HG03066 (cell line): Measurements from ENCODE around the gene PTPRN2.

Experiments
- ATAC-seq: cut with Tn5 transposase; IDR thresholded peaks from one replicate; pipeline ENCODE4 v1.9.1; 2021; ENCODE audit warnings: low read depth; ENCODE audit not compliant: unreplicated experiment

PTPRN2 gene

GRCh38 chr7:158120316-158120715 lies 467.3 kb downstream of the PTPRN2 start:
- no peak for ATAC-seq

- no peak for ATAC-seq
Measured at GRCh38 chr7:158117341-158118222, 470.0 kb downstream of the PTPRN2 start.

GRCh38 chr7:158116235-158116634 lies 471.4 kb downstream of the PTPRN2 start:
- ATAC-seq = no peak

GRCh38 chr7:158114056-158114850 lies 473.4 kb downstream of the PTPRN2 start:
- no peak for ATAC-seq

- ATAC-seq = no peak
Measured at GRCh38 chr7:158113321-158114025, 474.1 kb downstream of the PTPRN2 start.

GRCh38 chr7:158112571-158113320 lies 474.9 kb downstream of the PTPRN2 start:
- no peak for ATAC-seq

GRCh38 chr7:158111906-158112570 lies 475.6 kb downstream of the PTPRN2 start:
- ATAC-seq = no peak

GRCh38 chr7:158111049-158111751 lies 476.4 kb downstream of the PTPRN2 start:
- no peak for ATAC-seq

GRCh38 chr7:158110661-158111048 lies 477.0 kb downstream of the PTPRN2 start:
- ATAC-seq = no peak

GRCh38 chr7:158110034-158110590 lies 477.5 kb downstream of the PTPRN2 start:
- no peak for ATAC-seq

- ATAC-seq = no peak
Measured at GRCh38 chr7:158109364-158110033, 478.1 kb downstream of the PTPRN2 start.

- no peak for ATAC-seq
Measured at GRCh38 chr7:158108646-158109293, 478.9 kb downstream of the PTPRN2 start.

- no peak for ATAC-seq
Measured at GRCh38 chr7:158107806-158108205, 479.8 kb downstream of the PTPRN2 start.

- ATAC-seq = no peak
Measured at GRCh38 chr7:158106272-158106671, 481.4 kb downstream of the PTPRN2 start.

- no peak for ATAC-seq
Measured at GRCh38 chr7:158103378-158103777, 484.2 kb downstream of the PTPRN2 start.

GRCh38 chr7:158102897-158103296 lies 484.7 kb downstream of the PTPRN2 start:
- ATAC-seq = no peak

- ATAC-seq = no peak
Measured at GRCh38 chr7:158101821-158102450, 485.7 kb downstream of the PTPRN2 start.
